Stimulated activated CD4-positive, alpha-beta T cell treated with anti-CD3 and anti-CD28 coated beads, Interleukin-4, amount 100 ng/mL, for 24 hours (primary cell): ENCODE measurements around the gene ZBTB32.
A peak's percentile ranks its signal among the peaks of the same experiment; 100 is the strongest.

Experiments used
- DNase-seq: peaks from one replicate; pipeline ENCODE4 v3.0.0-alpha.2; 2020

Gene ZBTB32

GRCh38 chr19:35696835-35697234, 7.5 kb upstream of the ZBTB32 start:
- DNase-seq: no peak

DNA sequence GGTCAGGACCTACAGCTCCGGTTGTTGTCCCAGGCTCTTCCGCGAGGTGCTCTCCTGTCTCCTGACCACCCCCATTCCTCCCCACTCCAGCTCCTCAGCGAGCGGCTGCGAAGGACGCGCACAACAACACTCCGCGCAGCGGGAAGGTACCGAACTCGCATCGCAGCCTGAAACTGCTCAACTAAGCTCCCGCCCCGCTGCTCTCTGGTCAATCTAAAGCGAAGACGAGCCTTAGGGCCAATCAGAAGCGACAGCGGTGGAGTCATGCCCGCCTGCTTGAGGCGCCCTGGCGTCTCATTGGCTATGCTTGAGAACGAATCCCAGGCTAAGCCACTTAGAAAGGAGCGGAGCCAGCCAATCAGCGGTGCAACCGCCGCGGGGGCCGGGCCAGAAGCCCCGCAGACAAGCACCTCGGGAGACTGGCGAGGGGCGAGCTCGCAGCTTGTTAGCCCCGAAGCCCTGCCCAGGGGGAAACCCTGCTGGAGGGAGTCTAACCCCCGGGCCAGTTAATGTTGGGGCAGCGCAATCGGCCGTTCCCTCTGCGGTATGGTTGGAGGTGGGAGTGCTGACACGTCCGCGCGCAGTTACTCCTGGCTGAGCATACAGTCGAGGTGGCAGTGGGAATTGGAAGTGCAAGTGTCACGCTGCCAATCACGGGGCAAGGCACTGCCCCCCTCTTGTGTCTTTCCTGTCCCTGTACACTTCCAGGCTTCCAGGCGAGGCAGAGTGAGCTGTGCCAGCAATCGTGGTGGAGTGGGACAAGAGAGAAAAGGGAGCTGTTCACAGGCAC, 1.9 kb upstream of the ZBTB32 start:
- DNase-seq: peak; percentile 96

DNA sequence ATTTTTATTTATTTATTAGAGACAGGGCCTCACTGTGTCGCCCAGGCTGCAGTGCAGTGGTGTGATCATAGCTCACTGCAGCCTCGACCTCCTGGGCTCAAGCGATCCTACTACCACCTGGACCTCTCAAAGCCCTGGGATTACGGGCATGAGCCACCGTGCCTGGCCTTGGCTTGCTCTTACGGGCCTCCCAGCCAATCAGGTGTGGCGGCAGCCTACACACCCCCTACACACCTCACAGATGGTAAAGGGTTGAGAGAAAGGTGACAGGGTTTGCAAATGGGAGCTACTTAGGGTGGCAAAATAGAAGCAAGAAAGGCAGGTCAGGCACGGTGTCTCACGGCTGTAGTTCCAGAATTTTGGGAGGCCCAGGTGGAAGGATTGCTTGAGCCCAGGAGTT, 1.0 kb upstream of the ZBTB32 start:
- no peak for DNase-seq

- DNase-seq: no peak
Measured at GRCh38 chr19:35708391-35708790, 4.0 kb downstream of the ZBTB32 start.

GRCh38 chr19:35710784-35711723, 6.7 kb downstream of the ZBTB32 start:
- peak; percentile 70 for DNase-seq

- DNase-seq: peak; percentile 68
Measured at GRCh38 chr19:35712567-35713505, 8.5 kb downstream of the ZBTB32 start.

DNA sequence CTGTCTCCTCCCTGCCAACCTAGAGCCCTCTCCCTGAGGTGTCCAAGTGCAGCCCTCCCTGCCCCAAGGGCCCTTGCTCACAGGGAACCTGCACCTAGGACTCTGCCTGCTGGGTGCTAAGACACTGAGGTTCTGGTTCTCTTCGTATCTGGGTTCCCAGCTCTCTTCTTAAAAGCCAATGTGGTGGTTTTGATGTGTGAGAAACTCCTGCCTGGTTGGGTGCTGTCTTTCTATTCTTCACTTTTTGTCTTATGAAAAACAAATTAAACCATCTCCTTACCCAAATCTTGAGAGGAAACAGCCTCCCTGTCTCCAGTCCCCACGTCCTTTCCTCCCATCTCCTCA, 9.1 kb downstream of the ZBTB32 start:
- no peak for DNase-seq

DNA sequence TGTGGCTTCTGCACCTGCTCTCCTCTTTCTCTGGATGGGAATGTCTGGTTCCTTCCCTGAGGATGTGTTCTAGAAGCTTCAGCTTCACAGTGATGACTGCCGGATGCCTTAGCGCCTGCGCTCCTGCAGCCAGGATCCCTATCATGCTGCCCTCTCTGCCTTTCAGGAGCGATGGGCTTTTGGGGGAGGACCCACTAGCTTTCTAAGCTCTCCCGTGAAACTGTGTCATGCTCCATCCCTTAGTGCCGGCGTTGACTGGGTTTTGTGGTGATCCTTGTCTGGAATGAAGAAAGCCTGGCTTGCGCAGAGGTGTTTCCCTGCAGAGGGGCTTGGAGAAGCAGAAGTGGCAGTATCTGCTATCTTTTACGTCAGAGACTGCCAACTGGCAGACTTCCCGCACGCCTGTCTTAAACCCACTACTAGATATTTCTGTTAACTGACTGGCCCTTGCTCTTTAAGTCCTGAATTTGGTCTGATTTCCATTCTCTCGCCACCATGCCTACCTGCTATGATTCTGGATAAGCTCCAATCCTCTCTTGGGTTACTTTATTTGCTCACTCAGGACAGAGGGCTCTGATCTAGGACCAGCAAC, 9.6 kb downstream of the ZBTB32 start:
- no peak for DNase-seq

DNA sequence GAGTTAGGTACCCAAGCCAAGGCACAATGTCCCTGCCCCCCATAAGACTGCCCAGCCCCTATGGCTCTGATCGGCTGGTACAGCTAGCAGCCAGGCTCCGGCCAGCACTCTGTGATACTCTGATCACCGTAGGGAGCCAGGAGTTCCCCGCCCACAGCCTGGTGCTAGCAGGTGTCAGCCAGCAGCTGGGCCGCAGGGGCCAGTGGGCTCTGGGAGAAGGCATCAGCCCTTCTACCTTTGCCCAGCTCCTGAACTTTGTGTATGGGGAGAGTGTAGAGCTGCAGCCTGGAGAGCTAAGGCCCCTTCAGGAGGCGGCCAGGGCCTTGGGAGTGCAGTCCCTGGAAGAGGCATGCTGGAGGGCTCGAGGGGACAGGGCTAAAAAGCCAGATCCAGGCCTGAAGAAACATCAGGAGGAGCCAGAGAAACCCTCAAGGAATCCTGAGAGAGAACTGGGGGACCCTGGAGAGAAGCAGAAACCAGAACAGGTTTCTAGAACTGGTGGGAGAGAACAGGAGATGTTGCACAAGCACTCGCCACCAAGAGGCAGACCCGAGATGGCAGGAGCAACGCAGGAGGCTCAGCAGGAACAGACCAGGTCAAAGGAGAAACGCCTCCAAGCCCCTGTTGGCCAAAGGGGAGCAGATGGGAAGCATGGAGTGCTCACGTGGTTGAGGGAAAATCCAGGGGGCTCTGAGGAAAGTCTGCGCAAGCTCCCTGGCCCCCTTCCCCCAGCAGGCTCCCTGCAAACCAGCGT, 10.4 kb downstream of the ZBTB32 start:
- no peak for DNase-seq

GRCh38 chr19:35715355-35715809, 11.0 kb downstream of the ZBTB32 start:
- DNase-seq: no peak

GRCh38 chr19:35715981-35716800, 11.8 kb downstream of the ZBTB32 start:
- DNase-seq: peak; percentile 25

GRCh38 chr19:35716801-35717664, 12.7 kb downstream of the ZBTB32 start:
- DNase-seq: peak; percentile 97

DNA sequence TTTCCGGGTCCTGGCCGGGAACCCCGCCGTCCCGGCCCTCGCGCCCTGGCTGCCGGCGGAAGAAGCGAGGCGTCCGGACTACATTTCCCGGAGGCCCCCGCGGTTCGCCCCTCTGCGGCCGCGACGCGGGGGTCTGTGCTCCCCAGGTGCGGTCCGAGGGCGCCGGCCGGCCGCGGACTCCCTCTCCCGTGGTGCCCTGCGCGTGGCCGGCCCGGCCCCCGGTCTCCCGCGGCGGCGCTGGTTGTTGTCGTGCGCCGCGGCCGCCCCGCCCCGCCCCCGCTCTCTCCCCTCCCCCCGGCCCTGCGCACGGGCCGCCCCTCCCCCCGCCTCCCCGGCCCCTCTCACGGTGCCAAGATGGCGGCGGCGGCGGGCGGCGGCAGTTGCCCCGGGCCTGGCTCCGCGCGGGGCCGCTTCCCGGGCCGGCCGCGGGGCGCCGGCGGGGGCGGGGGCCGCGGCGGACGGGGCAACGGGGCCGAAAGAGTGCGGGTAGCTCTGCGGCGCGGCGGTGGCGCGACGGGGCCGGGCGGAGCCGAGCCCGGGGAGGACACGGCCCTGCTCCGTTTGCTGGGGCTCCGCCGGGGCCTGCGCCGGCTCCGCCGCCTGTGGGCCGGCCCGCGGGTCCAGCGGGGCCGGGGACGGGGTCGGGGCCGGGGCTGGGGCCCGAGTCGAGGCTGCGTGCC, 13.4 kb downstream of the ZBTB32 start, which contains the start of gene KMT2B:
TSS of gene KMT2B (plus strand) at position 339 of the 680 bp plus-strand sequence. CDS start at position 355, 16 bp downstream.
- DNase-seq: no peak

GRCh38 chr19:35718345-35719041, 14.1 kb downstream of the ZBTB32 start:
- DNase-seq: peak; percentile 60

- DNase-seq: no peak
Measured at GRCh38 chr19:35719402-35720162, 15.2 kb downstream of the ZBTB32 start.

- DNase-seq: no peak
Measured at GRCh38 chr19:35720163-35720524, 15.8 kb downstream of the ZBTB32 start.

GRCh38 chr19:35720648-35721047, 16.3 kb downstream of the ZBTB32 start:
- DNase-seq: no peak
